ENCODE measurements around the gene PHLPP2. TPM values are rescaled to one million over a fixed set of nuclear protein-coding genes. Genes with fewer than 3 reads are reported as not detected.

Gene PHLPP2
- total RNA-seq, 1 donor from 2014 or later, result 6.6 TPM

GRCh38 chr16:71707199-71707598 lies 17.3 kb downstream of the PHLPP2 start:
- intact Hi-C loops (cut with DNase I), result no loop called here
- no peak for ATAC-seq
- no peak overlapping the region for H3K27ac ChIP-seq

DNA sequence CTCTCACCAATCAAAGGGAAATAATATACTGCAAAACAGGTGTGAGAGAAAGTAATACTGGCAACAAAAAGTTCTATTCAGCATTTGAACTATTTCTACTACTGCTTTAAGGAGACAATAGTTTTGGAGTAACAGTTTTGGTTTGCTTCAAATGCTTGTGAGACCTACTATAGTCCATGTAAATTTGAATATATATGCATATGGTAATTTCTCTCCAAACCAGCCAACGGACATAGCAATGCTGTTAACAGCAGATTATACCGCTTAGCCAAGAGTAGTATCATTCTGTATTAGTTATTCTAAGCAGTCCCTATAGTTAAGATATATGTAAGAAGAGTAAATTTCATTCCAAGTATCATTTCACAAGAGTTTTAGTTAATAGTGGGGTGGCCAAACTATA lies 18.5 kb downstream of the PHLPP2 start:
- intact Hi-C loops (cut with DNase I), result no loop called here
- H3K36me3 ChIP-seq, result peaks cover 7% of the 10 kb centered on the region
- ATAC-seq, result no peak
- TF ChIP-seq, protein P1, sequence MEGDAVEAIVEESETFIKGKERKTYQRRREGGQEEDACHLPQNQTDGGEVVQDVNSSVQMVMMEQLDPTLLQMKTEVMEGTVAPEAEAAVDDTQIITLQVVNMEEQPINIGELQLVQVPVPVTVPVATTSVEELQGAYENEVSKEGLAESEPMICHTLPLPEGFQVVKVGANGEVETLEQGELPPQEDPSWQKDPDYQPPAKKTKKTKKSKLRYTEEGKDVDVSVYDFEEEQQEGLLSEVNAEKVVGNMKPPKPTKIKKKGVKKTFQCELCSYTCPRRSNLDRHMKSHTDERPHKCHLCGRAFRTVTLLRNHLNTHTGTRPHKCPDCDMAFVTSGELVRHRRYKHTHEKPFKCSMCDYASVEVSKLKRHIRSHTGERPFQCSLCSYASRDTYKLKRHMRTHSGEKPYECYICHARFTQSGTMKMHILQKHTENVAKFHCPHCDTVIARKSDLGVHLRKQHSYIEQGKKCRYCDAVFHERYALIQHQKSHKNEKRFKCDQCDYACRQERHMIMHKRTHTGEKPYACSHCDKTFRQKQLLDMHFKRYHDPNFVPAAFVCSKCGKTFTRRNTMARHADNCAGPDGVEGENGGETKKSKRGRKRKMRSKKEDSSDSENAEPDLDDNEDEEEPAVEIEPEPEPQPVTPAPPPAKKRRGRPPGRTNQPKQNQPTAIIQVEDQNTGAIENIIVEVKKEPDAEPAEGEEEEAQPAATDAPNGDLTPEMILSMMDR (IDR thresholded peaks at IDR 0.05), result no peak
- H3K4me1 ChIP-seq, result no peaks in the 10 kb centered on the region
- H3K27ac ChIP-seq, result no peak overlapping the region
- no peak overlapping the region for H3K4me3 ChIP-seq
- DNase-seq, result no peak
- H3K9me3 ChIP-seq, result no peaks in the 10 kb centered on the region
- no peaks in the 10 kb centered on the region for H3K27me3 ChIP-seq (ENCODE audit: low read depth)

More at GRCh38 chr16:71707199-71707598, 17.3 kb downstream of the PHLPP2 start:
- H3K4me3 ChIP-seq, result no peak overlapping the region
- no peak for DNase-seq
- H3K9me3 ChIP-seq, result no peaks in the 10 kb centered on the region
- TF ChIP-seq, protein P1 (IDR thresholded peaks at IDR 0.05), result no peak
- no peaks in the 10 kb centered on the region for H3K36me3 ChIP-seq
- no peaks in the 10 kb centered on the region for H3K27me3 ChIP-seq (ENCODE audit: low read depth)
- no peaks in the 10 kb centered on the region for H3K4me1 ChIP-seq

DNA sequence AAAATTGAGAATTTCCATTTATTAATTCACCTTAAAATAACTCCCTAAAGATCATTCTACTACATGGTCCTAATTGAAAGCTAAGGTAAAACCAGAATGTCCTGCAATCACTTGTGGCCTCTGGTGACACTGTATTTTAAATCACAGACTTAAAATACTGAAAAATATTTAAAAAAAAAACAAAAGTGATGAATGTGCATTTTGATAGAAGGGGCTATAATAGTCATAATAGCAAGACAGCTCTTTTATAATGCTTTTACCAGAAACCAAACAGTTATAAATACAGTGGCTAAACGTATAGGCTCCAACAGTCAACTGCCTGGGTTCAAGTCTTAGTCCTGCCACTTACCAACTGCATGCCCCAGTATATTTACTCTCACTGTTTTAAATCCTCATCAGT lies 21.2 kb downstream of the PHLPP2 start:
- DNase-seq, result no peak
- Histone ChIP-seq H3K9me3 (no peaks in the 10 kb centered on the region), H3K4me1 (no peaks in the 10 kb centered on the region), H3K27me3 (ENCODE audit: low read depth) (no peaks in the 10 kb centered on the region), H3K27ac (no peak overlapping the region), H3K4me3 (no peak overlapping the region), H3K36me3 (peaks cover 7% of the 10 kb centered on the region)
- ATAC-seq, result no peak
- TF ChIP-seq, protein P1 (IDR thresholded peaks at IDR 0.05), result no peak
- intact Hi-C loops (cut with DNase I), result no loop called here

DNA sequence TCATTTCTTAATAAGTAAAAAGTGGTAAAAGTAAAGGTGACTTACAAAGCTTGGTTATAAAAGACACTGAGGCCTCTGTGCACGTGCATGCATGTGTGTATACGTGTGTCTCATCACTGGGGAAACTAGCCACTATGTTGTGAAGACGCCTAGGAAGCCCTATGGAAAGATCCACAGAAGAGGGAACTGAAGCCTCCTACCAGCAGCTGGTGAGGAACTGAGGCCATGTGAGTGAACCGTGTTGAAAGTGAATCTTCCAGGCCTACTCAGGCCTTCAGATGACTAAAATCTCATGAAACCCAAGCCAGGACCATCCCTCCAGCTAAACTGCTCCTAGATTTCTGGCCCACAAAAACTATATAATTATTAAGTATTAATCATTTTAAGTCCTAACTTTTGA lies 23.7 kb downstream of the PHLPP2 start:
- ATAC-seq, result peak in 1 of 2 donors; percentile 66
- TF ChIP-seq, protein P1 (IDR thresholded peaks at IDR 0.05), result no peak

DNA sequence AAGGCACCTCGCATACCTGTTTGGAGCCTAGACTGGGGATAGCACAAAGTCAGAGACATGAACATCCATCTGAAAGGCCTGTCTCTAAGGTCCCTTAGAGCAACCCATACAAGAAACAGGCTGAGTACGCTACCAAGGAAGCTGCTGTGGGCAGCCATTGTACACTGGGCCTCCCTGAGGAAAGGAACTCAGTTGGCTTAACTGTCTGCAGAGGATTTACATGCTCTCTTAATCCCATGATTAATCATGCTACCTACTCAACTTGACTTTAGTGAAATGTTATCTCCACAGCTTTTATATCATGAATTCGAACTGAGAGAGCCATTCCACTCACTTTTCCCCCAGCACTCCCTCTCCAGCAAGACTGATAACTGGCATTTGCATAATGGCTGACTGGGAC lies 26.0 kb downstream of the PHLPP2 start:
- intact Hi-C loops (cut with DNase I), result no loop called here
- ATAC-seq (no peak), DNase-seq (no peak)
- Histone ChIP-seq H3K9me3 (no peaks in the 10 kb centered on the region), H3K36me3 (peaks cover 7% of the 10 kb centered on the region), H3K27me3 (ENCODE audit: low read depth) (no peaks in the 10 kb centered on the region), H3K27ac (no peak overlapping the region), H3K4me1 (no peaks in the 10 kb centered on the region), H3K4me3 (no peak overlapping the region)
- TF ChIP-seq, protein P1 (IDR thresholded peaks at IDR 0.05), result no peak

More for the DNA sequence above, 23.7 kb downstream of the PHLPP2 start:
- Histone ChIP-seq H3K9me3 (no peaks in the 10 kb centered on the region), H3K4me3 (no peak overlapping the region), H3K27ac (no peak overlapping the region), H3K36me3 (peaks cover 7% of the 10 kb centered on the region), H3K27me3 (ENCODE audit: low read depth) (no peaks in the 10 kb centered on the region), H3K4me1 (no peaks in the 10 kb centered on the region)
- no peak for DNase-seq
- intact Hi-C loops (cut with DNase I), result no loop called here

GRCh38 chr16:71693164-71693563 lies 31.3 kb downstream of the PHLPP2 start:
- intact Hi-C loops (cut with DNase I), result no loop called here
- H3K27me3 ChIP-seq (ENCODE audit: low read depth), result no peaks in the 10 kb centered on the region
- ATAC-seq (no peak), DNase-seq (no peak)
- TF ChIP-seq, protein P1 (IDR thresholded peaks at IDR 0.05), result no peak
- H3K36me3 ChIP-seq, result peaks cover 25% of the 10 kb centered on the region
- H3K27ac ChIP-seq, result no peak overlapping the region
- H3K4me1 ChIP-seq, result no peaks in the 10 kb centered on the region
- no peak overlapping the region for H3K4me3 ChIP-seq
- no peaks in the 10 kb centered on the region for H3K9me3 ChIP-seq
